Smooth muscle cell (in vitro differentiated cells): Measurements from ENCODE around the gene PODXL2. TPM values are rescaled to one million over a fixed set of nuclear protein-coding genes. Genes with fewer than 3 reads are reported as not detected.

Experiments used
- DNase-seq: peaks from one replicate; lab custom pipeline; 2025; ENCODE audit not compliant: unreplicated experiment; lab: John Stamatoyannopoulos, UW
- H2AFZ ChIP-seq: fragments of 200-600 bp; sonication (generic); 2 replicates; pipeline ENCODE4 v1.6.0; 2016; ENCODE audit warnings: antibody characterized with exemption, low read depth, mild to moderate bottlenecking
- H3F3A ChIP-seq: fragments of 200-600 bp; sonication (generic); 2 replicates; pipeline ENCODE4 v1.6.0; 2017; ENCODE audit warnings: antibody characterized with exemption, low read depth
- H3K27ac ChIP-seq: fragments of 200-600 bp; sonication (generic); 2 replicates; pipeline ENCODE4 v1.5.1; 2016; ENCODE audit warnings: low read depth, mild to moderate bottlenecking
- H3K27me3 ChIP-seq: fragments of 200-600 bp; sonication (generic); 2 replicates; pipeline ENCODE4 v1.6.1; 2016; ENCODE audit warnings: low read depth, mild to moderate bottlenecking
- H3K36me3 ChIP-seq: fragments of 200-600 bp; sonication (generic); 2 replicates; pipeline ENCODE4 v1.5.1; 2016; ENCODE audit warnings: low read depth
- H3K4me1 ChIP-seq: fragments of 200-600 bp; sonication (generic); 2 replicates; pipeline ENCODE4 v1.5.1; 2016; ENCODE audit warnings: low read depth
- H3K4me2 ChIP-seq: fragments of 200-600 bp; sonication (generic); 2 replicates; pipeline ENCODE4 v1.6.0; 2016; ENCODE audit warnings: mild to moderate bottlenecking
- H3K4me3 ChIP-seq: fragments of 200-600 bp; sonication (generic); 2 replicates; pipeline ENCODE4 v1.5.1; 2016; ENCODE audit warnings: mild to moderate bottlenecking
- H3K79me2 ChIP-seq: fragments of 200-600 bp; sonication (generic); 2 replicates; pipeline ENCODE4 v1.6.0; 2016; ENCODE audit warnings: low read depth, mild to moderate bottlenecking
- H3K9ac ChIP-seq: fragments of 200-600 bp; sonication (generic); 2 replicates; pipeline ENCODE4 v1.6.0; 2016; ENCODE audit warnings: low read depth
- H3K9me3 ChIP-seq: fragments of 200-600 bp; sonication (generic); replicated peaks from 2 replicates; pipeline ENCODE4 v1.5.1; 2016; ENCODE audit warnings: low read depth
- H4K20me1 ChIP-seq: fragments of 200-600 bp; sonication (generic); 2 replicates; pipeline ENCODE4 v1.6.0; 2016; ENCODE audit warnings: low read depth
- WGBS: methylation state at CpG from one replicate; pipeline ENCODE4 v1.1.7; 2016; ENCODE audit warnings: low lambda C conversion rate; 5-methylcytosine and 5-hydroxymethylcytosine counted together
- polyA plus RNA-seq: library from polyadenylated mRNA; unstranded; fragments of >200 nt; fragmentation: Nextera tagmentation; extraction: Ambion mirVana; gene quantifications from 2 replicates; pipeline ENCODE4 v1.2.1, GENCODE V29; 2016
- total RNA-seq: library from RNA; depleted of rRNA; stranded (reverse); fragments of >200 nt; gene quantifications from 2 replicates; pipeline ENCODE4 v1.2.3, GENCODE V29; 2014
- TF ChIP-seq, protein P1 (sequence below): fragments of 200-600 bp; sonication (generic); IDR thresholded peaks from 2 replicates; pipeline ENCODE4 v1.5.1; 2017; ENCODE audit warnings: borderline replicate concordance, mild to moderate bottlenecking, antibody characterized with exemption; ENCODE audit not compliant: insufficient read depth, poor library complexity, severe bottlenecking

Gene PODXL2, protein sequence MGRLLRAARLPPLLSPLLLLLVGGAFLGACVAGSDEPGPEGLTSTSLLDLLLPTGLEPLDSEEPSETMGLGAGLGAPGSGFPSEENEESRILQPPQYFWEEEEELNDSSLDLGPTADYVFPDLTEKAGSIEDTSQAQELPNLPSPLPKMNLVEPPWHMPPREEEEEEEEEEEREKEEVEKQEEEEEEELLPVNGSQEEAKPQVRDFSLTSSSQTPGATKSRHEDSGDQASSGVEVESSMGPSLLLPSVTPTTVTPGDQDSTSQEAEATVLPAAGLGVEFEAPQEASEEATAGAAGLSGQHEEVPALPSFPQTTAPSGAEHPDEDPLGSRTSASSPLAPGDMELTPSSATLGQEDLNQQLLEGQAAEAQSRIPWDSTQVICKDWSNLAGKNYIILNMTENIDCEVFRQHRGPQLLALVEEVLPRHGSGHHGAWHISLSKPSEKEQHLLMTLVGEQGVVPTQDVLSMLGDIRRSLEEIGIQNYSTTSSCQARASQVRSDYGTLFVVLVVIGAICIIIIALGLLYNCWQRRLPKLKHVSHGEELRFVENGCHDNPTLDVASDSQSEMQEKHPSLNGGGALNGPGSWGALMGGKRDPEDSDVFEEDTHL
- total RNA-seq (4.1 and 4.2 TPM in 2 replicates), polyA plus RNA-seq (6.0 and 9.7 TPM in 2 replicates)

DNA sequence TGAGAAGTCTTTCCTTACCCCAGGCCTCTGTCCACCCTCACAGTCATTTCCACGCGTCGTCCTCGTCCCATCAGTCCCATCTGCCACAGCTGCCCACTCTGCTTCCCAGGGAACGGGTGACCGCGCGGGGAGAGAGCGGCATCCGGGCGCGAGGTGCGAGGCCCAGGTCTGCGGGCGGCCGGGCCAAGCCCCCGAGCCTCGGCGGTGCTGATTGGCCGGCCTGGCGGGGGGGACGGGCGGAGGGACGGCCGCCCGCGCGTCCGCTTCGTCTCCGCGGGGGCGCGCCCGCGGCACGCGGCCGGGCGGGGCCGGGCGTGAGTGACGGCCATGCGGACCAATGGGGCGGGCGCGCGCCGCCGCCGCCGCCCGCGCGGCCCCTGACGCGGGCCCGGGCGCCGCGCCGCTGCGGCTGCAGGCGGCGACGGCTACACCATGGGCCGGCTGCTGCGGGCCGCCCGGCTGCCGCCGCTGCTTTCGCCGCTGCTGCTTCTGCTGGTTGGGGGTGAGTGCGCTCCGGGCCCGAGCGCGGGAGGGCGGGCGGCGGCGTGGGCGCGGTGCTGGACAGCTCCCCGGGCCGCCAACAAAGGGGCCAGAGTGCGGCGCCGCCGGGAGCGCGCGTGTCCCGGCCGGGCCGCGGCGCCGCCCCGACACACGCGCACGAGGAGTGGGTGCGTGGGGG, at the start of gene PODXL2:
TSS of gene PODXL2 (plus strand) at position 398 of the 679 bp plus-strand sequence. CDS start at position 433, 35 bp downstream.
- Histone ChIP-seq H3K79me2 (no peaks in the 10 kb centered on the region), H3K36me3 (no peaks in the 10 kb centered on the region), H3K9ac (no peak within 1 kb of the TSS), H3K27me3 (peaks cover 60% of the 10 kb centered on the region), H2AFZ (no peak within 1 kb of the TSS), H3K4me3 (peak within 1 kb of the TSS; percentile 47), H3K4me2 (peak within 1 kb of the TSS; percentile 83), H4K20me1 (no peaks in the 10 kb centered on the region), H3K27ac (no peak within 1 kb of the TSS), H3K4me1 (no peaks in the 10 kb centered on the region), H3F3A (no peaks in the 10 kb centered on the region), H3K9me3 (no peaks in the 10 kb centered on the region)
- DNase-seq: peak; percentile 29
- 6% methylated on average over 71 of the region's 105 CpGs for WGBS
- TF ChIP-seq, protein P1, sequence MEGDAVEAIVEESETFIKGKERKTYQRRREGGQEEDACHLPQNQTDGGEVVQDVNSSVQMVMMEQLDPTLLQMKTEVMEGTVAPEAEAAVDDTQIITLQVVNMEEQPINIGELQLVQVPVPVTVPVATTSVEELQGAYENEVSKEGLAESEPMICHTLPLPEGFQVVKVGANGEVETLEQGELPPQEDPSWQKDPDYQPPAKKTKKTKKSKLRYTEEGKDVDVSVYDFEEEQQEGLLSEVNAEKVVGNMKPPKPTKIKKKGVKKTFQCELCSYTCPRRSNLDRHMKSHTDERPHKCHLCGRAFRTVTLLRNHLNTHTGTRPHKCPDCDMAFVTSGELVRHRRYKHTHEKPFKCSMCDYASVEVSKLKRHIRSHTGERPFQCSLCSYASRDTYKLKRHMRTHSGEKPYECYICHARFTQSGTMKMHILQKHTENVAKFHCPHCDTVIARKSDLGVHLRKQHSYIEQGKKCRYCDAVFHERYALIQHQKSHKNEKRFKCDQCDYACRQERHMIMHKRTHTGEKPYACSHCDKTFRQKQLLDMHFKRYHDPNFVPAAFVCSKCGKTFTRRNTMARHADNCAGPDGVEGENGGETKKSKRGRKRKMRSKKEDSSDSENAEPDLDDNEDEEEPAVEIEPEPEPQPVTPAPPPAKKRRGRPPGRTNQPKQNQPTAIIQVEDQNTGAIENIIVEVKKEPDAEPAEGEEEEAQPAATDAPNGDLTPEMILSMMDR: no peak

DNA sequence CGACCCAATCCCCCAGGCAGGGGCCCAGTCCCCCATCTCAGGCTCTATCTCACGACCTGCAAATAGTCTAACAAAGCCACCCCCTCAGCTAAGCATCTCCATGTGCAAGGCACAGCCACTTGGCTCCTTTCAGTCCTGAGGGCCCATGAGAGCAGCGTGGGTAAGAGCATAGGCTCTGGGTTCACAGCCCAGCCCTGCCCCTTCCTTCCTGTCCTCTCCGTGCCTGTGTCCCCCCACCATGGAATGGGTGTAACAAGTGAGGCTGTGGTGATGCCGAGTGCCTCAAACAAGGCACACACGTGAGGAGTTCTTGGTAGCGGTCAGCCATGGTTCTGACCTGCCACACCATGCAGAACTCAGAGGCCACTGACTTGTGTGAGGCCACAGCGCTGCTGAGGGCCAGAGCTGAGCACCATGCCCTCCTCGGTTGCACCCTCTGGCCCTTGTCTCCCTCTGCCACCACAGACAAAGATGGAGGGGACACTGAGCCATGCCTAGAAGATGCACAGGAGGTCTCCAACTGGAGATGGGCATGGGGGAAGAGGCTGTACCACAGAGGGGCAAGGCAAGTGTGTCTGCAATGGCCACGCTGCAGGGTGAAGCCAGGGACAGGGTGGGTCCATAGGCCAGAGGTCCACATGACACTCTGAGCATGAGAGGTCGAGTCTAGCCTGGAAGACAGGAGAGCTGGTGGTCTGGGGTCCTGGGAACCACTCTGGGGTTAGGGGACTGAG, 48.5 kb upstream of the PODXL2 start:
- 96% methylated on average over 9 of the region's 11 CpGs for WGBS
- H3K4me1 ChIP-seq: peaks cover under 1% of the 10 kb centered on the region

DNA sequence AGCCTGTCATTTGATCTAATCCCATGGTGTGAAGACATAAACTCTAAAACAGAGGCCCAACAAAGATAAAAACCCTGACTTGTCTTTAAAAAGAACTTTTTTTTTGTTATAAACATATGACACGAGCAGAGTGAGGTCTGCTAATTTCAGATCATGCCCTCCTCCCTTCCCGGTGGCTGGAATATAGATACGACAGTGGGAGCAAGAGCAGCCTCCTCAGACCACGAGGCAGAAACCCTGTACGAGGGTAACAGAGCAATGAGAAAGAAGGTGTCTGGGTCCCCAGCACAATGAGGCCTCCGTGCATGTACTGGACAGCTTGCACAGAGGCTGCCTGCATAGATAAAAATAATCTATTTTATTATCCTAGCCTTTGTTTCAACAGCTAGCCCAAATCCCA, 44.3 kb upstream of the PODXL2 start:
- 91% methylated on average over 6 of the region's 6 CpGs for WGBS
- Histone ChIP-seq H4K20me1 (peaks cover 98% of the 10 kb centered on the region), H3K27ac (no peak overlapping the region), H3K9me3 (no peaks in the 10 kb centered on the region), H3K9ac (no peak overlapping the region), H3K4me3 (no peak overlapping the region), H2AFZ (no peak overlapping the region), H3K27me3 (no peaks in the 10 kb centered on the region), H3F3A (no peaks in the 10 kb centered on the region), H3K4me2 (no peak overlapping the region), H3K36me3 (no peaks in the 10 kb centered on the region), H3K4me1 (peaks cover 12% of the 10 kb centered on the region), H3K79me2 (peaks cover 64% of the 10 kb centered on the region)
- TF ChIP-seq, protein P1: no peak
- no peak for DNase-seq

More for the DNA sequence above, 48.5 kb upstream of the PODXL2 start:
- Histone ChIP-seq H3K27ac (no peak overlapping the region), H3K36me3 (no peaks in the 10 kb centered on the region), H3K9me3 (no peaks in the 10 kb centered on the region), H3K27me3 (no peaks in the 10 kb centered on the region), H3F3A (no peaks in the 10 kb centered on the region), H3K4me3 (no peak overlapping the region), H3K79me2 (peaks cover 22% of the 10 kb centered on the region), H2AFZ (no peak overlapping the region), H4K20me1 (peaks cover 85% of the 10 kb centered on the region), H3K9ac (no peak overlapping the region), H3K4me2 (no peak overlapping the region)
- TF ChIP-seq, protein P1: no peak
- no peak for DNase-seq
